Activated gamma-delta T cell treated with Interleukin-2 at 50 U/mL for 16 hours (primary cell): ENCODE data around the gene ZBTB24.
"Not testable (repeated sequence)": the region's sequence is repeated elsewhere in the genome, so short reads cannot be mapped to it uniquely, and the experiment has no call there.

ENCODE experiments used
- DNase-seq: peaks from one replicate; pipeline ENCODE4 v3.0.0-alpha.2; 2020

Gene ZBTB24

GRCh38 chr6:109482905-109483734, at the start of gene ZBTB24:
TSS of gene ZBTB24 (minus strand) at chr6:109483219. CDS start at chr6:109482026, 1,193 bp downstream.
- peak; percentile 84 for DNase-seq

GRCh38 chr6:109531446-109531845, 48.4 kb upstream of the ZBTB24 start:
- no peak for DNase-seq

GRCh38 chr6:109527989-109528388, 45.0 kb upstream of the ZBTB24 start:
- DNase-seq = no peak

DNA sequence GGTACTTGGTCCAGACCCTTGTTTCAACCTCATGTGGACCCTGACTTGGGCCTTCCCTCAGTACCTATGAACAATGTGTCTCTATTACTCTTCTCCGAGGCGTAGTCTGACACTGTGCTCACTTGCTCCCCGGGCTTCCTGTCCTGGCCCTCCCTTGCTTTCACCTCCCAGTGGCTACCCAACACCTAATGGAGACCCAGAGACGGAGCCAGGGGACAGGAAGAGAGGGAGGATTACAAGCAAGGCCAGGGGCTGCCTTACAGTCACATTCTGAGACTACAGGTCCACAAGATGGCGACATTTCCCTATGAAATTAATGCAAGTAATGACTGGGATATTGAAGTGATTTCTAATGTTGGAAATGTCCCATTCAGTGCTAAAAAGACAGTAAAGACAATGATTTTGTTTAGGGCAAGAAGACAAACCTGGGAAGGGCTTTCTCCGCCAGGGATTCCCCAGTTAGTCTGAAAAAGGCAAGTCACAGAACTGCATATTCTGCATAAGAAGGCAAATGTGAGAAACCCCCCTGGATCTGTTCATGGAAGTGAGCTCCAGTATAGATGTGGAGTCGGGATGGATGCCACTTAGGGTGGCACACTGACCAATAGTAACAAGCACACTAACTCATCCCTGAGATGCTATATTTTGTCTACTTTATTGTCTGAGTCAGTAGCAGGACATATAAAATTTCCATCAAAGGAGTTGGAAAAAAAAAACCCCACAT, 44.0 kb upstream of the ZBTB24 start:
- peak; percentile 33 for DNase-seq

GRCh38 chr6:109524129-109524528, 41.1 kb upstream of the ZBTB24 start:
- no peak for DNase-seq

GRCh38 chr6:109523478-109523877, 40.5 kb upstream of the ZBTB24 start:
- DNase-seq = no peak

GRCh38 chr6:109521080-109521479, 38.1 kb upstream of the ZBTB24 start:
- no peak for DNase-seq

- not testable (repeated sequence) for DNase-seq
These were observed 36.6 kb upstream of the ZBTB24 start for GRCh38 chr6:109519647-109520046.

- DNase-seq = no peak
These were observed 33.9 kb upstream of the ZBTB24 start for GRCh38 chr6:109516929-109517328.

DNA sequence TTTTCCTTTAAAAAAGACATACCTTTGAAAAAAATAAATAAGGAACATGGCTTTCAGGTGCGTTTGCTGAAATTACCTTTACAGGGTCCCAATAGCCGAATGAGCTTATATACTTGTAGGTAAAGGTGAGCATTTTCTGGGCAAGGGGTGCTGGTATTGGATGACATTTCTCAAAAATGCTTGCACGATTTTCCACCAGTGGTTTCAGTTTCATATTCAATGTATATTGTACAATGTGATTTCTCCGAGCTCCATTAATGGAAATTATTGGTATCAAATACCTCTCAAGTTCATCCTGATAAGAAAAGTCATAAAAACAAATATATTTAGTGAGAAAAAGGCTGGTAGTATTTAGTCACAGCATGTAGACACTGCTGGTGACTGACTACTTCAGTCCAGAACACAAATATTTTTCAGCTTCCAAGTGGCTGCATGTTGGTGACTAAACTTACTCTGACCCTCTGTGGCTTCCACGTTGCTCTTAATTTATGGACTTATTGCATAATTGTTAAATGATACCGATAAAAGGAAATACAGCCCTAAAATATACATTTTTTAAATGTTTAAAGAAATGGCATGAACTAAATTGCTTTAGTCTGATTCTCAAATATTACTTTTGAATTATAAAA, 32.9 kb upstream of the ZBTB24 start:
- DNase-seq = no peak

DNA sequence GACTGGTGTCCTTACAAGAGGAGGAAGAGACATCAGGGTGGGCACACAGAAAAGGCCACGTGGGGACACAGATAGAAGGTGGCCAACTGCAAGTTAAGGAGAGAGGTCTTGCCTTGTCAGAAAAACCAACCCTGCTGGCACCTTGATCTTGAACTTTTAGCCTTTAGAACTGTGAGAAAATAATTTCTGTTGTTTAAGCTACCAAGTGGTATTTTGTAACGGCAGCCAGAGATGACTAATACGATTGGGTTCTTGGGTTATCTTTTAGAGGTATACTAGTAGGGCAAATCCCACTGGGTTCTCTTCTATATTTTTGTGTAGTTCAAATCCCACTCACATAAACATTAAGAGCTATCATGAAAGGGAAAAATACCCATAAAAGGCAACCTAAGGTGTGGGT, 31.9 kb upstream of the ZBTB24 start:
- DNase-seq = no peak

- no peak for DNase-seq
These were observed 30.6 kb upstream of the ZBTB24 start for GRCh38 chr6:109513571-109514071.

- DNase-seq = no peak
These were observed 29.3 kb upstream of the ZBTB24 start for GRCh38 chr6:109512271-109512817.

GRCh38 chr6:109511832-109512231, 28.8 kb upstream of the ZBTB24 start:
- no peak for DNase-seq

DNA sequence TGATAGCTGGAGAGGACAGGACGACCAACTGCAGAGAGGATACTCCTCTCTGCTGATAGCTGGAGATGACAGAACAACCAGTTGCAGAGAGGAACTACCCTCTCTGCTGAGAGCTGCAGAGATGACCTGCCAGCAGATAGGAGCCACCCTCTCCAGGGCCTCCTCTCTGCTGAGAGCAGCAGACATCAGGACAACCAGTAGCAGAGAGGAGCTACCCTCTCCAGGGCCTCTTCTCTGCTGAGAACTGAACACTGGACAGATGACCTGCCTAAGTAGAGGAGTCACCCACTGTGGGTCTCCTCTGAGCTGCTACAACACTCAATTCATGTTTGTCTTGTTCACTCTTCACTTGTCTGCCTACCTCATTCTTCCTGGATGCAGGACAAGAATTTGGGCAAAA, 27.3 kb upstream of the ZBTB24 start:
- DNase-seq = no peak

- DNase-seq = no peak
These were observed 25.3 kb upstream of the ZBTB24 start for GRCh38 chr6:109508166-109508860.

- no peak for DNase-seq
These were observed 24.6 kb upstream of the ZBTB24 start for GRCh38 chr6:109507490-109508072.

DNA sequence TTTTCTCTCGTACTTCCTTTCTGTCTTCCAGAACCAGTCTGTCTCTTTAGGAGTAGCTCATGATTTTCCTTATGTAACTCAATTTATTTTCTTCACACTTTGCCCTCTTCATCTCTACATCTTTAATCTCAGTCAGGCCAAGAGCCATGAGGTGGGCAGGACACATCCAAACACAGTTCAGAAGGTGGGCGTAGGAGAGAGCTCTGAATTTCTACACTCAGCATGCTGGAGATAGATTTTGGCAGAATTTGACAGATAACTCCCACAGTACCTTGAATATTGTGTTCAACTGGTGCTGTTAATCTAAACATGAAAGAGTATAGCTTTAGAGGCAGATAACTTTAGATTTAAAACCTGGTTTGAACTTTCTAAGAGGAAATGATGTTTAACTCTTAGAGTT, 23.8 kb upstream of the ZBTB24 start:
- DNase-seq = no peak

DNA sequence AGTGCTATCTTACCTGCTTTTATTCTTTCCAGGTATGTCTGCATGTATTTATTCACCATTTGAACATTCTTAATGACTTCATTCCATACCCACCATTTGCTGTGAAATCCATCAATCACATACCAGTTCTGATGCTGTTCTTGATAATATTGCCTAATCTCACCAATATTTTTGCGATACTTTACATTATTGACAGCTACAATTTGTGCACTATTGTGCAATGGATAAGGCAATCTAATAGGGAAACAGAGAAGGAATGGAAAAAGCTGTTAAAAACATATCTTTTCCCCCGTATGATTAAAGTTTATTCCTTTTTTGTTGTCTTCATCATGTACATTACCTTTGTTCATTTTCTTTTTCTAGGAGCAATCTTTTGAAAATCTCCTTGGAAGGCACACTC, 23.3 kb upstream of the ZBTB24 start:
- DNase-seq = no peak

- DNase-seq = no peak
These were observed 20.6 kb upstream of the ZBTB24 start for GRCh38 chr6:109503327-109504224.

DNA sequence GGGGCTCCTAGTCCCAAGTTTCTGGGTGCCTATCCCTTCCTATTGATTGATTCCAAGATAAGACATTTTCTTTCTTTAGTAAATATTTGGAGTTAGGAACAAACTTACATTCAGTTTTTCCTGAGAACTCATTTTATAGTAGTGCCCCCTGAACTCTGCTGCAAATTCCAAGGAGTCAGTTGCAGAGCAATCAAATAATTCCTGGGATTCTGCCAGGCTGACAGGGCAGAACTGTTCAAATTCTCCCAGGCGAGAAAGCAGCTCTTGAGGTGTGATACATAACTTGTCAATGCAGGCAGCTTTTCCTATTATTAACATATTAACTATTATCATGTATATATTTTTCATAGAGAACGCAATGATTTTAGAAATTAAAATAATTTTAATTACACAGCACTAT, 15.9 kb upstream of the ZBTB24 start:
- DNase-seq = no peak
